WTC11 (cell line): Measurements from ENCODE around the gene TSPAN18.

ENCODE experiments used
- IRF2 ChIP-seq: sonication (generic); formaldehyde crosslinking; IDR thresholded peaks from 2 replicates; pipeline ENCODE4 v1.8.0; 2022; ENCODE audit warnings: low read depth, missing genetic modification reagents, borderline replicate concordance
- OVOL2 ChIP-seq: fragments of 250-450 bp; sonication (Bioruptor Pico); IDR thresholded peaks from 2 replicates; pipeline ENCODE4 v1.9.0; 2021; ENCODE audit warnings: mild to moderate bottlenecking, borderline replicate concordance
- SP1 ChIP-seq: sonication (generic); formaldehyde crosslinking; conservative IDR thresholded peaks from 2 replicates; pipeline ENCODE4 v1.8.1; 2022; ENCODE audit warnings: missing genetic modification reagents
- USF1 ChIP-seq: sonication (generic); formaldehyde crosslinking; IDR thresholded peaks from 2 replicates; pipeline ENCODE4 v1.8.0; 2022; ENCODE audit warnings: mild to moderate bottlenecking, missing genetic modification reagents
- USF2 ChIP-seq: sonication (generic); formaldehyde crosslinking; IDR thresholded peaks from 2 replicates; pipeline ENCODE4 v1.8.1; 2023; ENCODE audit warnings: mild to moderate bottlenecking, missing genetic modification reagents, moderate library complexity
- TF ChIP-seq, protein P1 (sequence below): fragments of 200-600 bp; IDR thresholded peaks from 2 replicates; pipeline ENCODE4 v1.8.0; 2022; ENCODE audit warnings: antibody characterized with exemption
- TF ChIP-seq, protein P2 (sequence below): sonication (generic); formaldehyde crosslinking; conservative IDR thresholded peaks from 2 replicates; pipeline ENCODE4 v1.8.1; 2022; ENCODE audit warnings: mild to moderate bottlenecking, missing genetic modification reagents

- TF ChIP-seq OVOL2 (no peak), USF1 (CRISPR knock-in tag) (no peak), SP1 (no peak), IRF2 (no peak), USF2 (CRISPR knock-in tag) (no peak)
- TF ChIP-seq, protein P1, sequence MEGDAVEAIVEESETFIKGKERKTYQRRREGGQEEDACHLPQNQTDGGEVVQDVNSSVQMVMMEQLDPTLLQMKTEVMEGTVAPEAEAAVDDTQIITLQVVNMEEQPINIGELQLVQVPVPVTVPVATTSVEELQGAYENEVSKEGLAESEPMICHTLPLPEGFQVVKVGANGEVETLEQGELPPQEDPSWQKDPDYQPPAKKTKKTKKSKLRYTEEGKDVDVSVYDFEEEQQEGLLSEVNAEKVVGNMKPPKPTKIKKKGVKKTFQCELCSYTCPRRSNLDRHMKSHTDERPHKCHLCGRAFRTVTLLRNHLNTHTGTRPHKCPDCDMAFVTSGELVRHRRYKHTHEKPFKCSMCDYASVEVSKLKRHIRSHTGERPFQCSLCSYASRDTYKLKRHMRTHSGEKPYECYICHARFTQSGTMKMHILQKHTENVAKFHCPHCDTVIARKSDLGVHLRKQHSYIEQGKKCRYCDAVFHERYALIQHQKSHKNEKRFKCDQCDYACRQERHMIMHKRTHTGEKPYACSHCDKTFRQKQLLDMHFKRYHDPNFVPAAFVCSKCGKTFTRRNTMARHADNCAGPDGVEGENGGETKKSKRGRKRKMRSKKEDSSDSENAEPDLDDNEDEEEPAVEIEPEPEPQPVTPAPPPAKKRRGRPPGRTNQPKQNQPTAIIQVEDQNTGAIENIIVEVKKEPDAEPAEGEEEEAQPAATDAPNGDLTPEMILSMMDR: no peak
- TF ChIP-seq, protein P2, sequence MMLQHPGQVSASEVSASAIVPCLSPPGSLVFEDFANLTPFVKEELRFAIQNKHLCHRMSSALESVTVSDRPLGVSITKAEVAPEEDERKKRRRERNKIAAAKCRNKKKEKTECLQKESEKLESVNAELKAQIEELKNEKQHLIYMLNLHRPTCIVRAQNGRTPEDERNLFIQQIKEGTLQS (CRISPR knock-in tag): no peak
These were observed 101.5 kb downstream of the TSPAN18 start for GRCh38 chr11:44828296-44828695.
